Measurements from ENCODE around the gene CHID1.

CHID1 gene

GRCh38 chr11:933142-933851 is 22.7 kb upstream of the CHID1 start:
- DNase-seq (ENCODE audit: low read depth): no peak

- no peak for DNase-seq (ENCODE audit: low read depth)
Measured at GRCh38 chr11:932435-932834, 21.8 kb upstream of the CHID1 start.

GRCh38 chr11:931385-931784 is 20.8 kb upstream of the CHID1 start:
- DNase-seq (ENCODE audit: low read depth): no peak

- DNase-seq (ENCODE audit: low read depth): no peak
Measured at GRCh38 chr11:929405-929804, 18.8 kb upstream of the CHID1 start.

GRCh38 chr11:928786-929185 is 18.2 kb upstream of the CHID1 start:
- DNase-seq (ENCODE audit: low read depth): no peak

GRCh38 chr11:927871-928270 is 17.3 kb upstream of the CHID1 start:
- DNase-seq (ENCODE audit: low read depth): no peak

- no peak for DNase-seq (ENCODE audit: low read depth)
Measured at GRCh38 chr11:926341-926916, 15.8 kb upstream of the CHID1 start.

GRCh38 chr11:925496-926301 is 15.1 kb upstream of the CHID1 start, which contains the start of gene AP2A2:
AP2A2 (plus strand) TSS chr11:925870; CDS start chr11:926022, 152 bp downstream.
- peak; percentile 88 for DNase-seq (ENCODE audit: low read depth)

GRCh38 chr11:925158-925495 is 14.5 kb upstream of the CHID1 start:
- DNase-seq (ENCODE audit: low read depth): no peak

- no peak for DNase-seq (ENCODE audit: low read depth)
Measured at GRCh38 chr11:924406-925157, 14.0 kb upstream of the CHID1 start.

- no peak for DNase-seq (ENCODE audit: low read depth)
Measured at GRCh38 chr11:923691-924405, 13.2 kb upstream of the CHID1 start.

- no peak for DNase-seq (ENCODE audit: low read depth)
Measured at GRCh38 chr11:921921-922678, 11.5 kb upstream of the CHID1 start.

- no peak for DNase-seq (ENCODE audit: low read depth)
Measured at GRCh38 chr11:917426-917825, 6.8 kb upstream of the CHID1 start.

GRCh38 chr11:914747-915501 is 4.3 kb upstream of the CHID1 start:
- DNase-seq (ENCODE audit: low read depth): no peak

GRCh38 chr11:914204-914603 is 3.6 kb upstream of the CHID1 start:
- DNase-seq (ENCODE audit: low read depth): no peak

GRCh38 chr11:913043-913442 is 2.4 kb upstream of the CHID1 start:
- no peak for DNase-seq (ENCODE audit: low read depth)

- no peak for DNase-seq (ENCODE audit: low read depth)
Measured at GRCh38 chr11:912266-912665, 1.7 kb upstream of the CHID1 start.

GRCh38 chr11:911890-912219 is 1.2 kb upstream of the CHID1 start:
- DNase-seq (ENCODE audit: low read depth): no peak

- peak; percentile 32 for DNase-seq (ENCODE audit: low read depth)
Measured at GRCh38 chr11:911031-911889, 650 bp upstream of the CHID1 start.

Measured in activated T-cell treated with anti-CD3 and anti-CD28 coated beads for 24 hours (primary cell).